ENCODE data around the gene APP.

GRCh38 chr21:26068776-26069175 is 101.8 kb downstream of the APP start:
- TF ChIP-seq ZNF70 (CRISPR knock-in tag; IDR thresholded peaks at IDR 0.05) = no peak
- no peak for TF ChIP-seq OSR1 (CRISPR knock-in tag; IDR thresholded peaks at IDR 0.05)
- TF ChIP-seq GLIS3 (CRISPR knock-in tag; IDR thresholded peaks at IDR 0.05) = no peak
